HFFc6 (cell line): Measurements from ENCODE around the gene HIVEP3. TPM values are rescaled to one million over a fixed set of nuclear protein-coding genes. Genes with fewer than 3 reads are reported as not detected.

Experiments used
- DNase-seq: peaks from one replicate; pipeline ENCODE4 v3.0.0-alpha.2; 2018
- H3K27ac Mint-ChIP-seq: 2 replicates; pipeline ENCODE4 v1.8.0; 2020; ENCODE audit warnings: mild to moderate bottlenecking, mixed read lengths
- H3K27me3 Mint-ChIP-seq: 2 replicates; pipeline ENCODE4 v1.8.0; 2021; ENCODE audit warnings: mild to moderate bottlenecking, moderate library complexity, mixed read lengths; ENCODE audit not compliant: insufficient read depth
- H3K36me3 Mint-ChIP-seq: 2 replicates; pipeline ENCODE4 v1.8.0; 2021; ENCODE audit warnings: low read depth, mixed read lengths
- H3K4me1 Mint-ChIP-seq: 2 replicates; pipeline ENCODE4 v1.8.0; 2020; ENCODE audit warnings: low read depth, mixed read lengths
- H3K4me3 Mint-ChIP-seq: 2 replicates; pipeline ENCODE4 v1.8.0; 2020; ENCODE audit warnings: mild to moderate bottlenecking, moderate library complexity, mixed read lengths
- H3K9me3 Mint-ChIP-seq: 2 replicates; pipeline ENCODE4 v1.8.0; 2020; ENCODE audit warnings: mild to moderate bottlenecking, mixed read lengths
- CTCF ChIP-seq: fragments of 200-600 bp; sonication (generic); IDR thresholded peaks from 2 replicates; pipeline ENCODE4 v1.5.0; 2021; ENCODE audit warnings: antibody characterized with exemption, mild to moderate bottlenecking
- total RNA-seq, 6 experiments: library from RNA; stranded (reverse); fragmentation: NEBNext Ultra II Directional; extraction: Animal tissue kit (Norgen Biotek cat#: 25700); gene quantifications; 2 replicates in 1 of 6; 3 replicates in 5 of 6; pipeline ENCODE4 v1.2.3, GENCODE V29; 2021

HIVEP3 gene
- total RNA-seq, 6 experiments from 2014 or later: 7.0 to 9.7 (median 7.9) TPM

- Mint-ChIP-seq H3K4me1 (peaks cover 43% of the 10 kb centered on the region), H3K27me3 (peaks cover 1% of the 10 kb centered on the region; the same call in 1 of the 2 replicates), H3K9me3 (no peaks in the 10 kb centered on the region), H3K27ac (no peak overlapping the region), H3K36me3 (no peaks in the 10 kb centered on the region), H3K4me3 (no peak overlapping the region)
- no peak for TF ChIP-seq CTCF
- DNase-seq: no peak
Measured at GRCh38 chr1:41894101-41894807, 24.5 kb downstream of the HIVEP3 start.

GRCh38 chr1:41892301-41892781, 26.4 kb downstream of the HIVEP3 start:
- TF ChIP-seq CTCF: no peak
- Mint-ChIP-seq H3K36me3 (no peaks in the 10 kb centered on the region), H3K27ac (no peak overlapping the region), H3K4me3 (no peak overlapping the region), H3K27me3 (peaks cover under 1% of the 10 kb centered on the region; the same call in 1 of the 2 replicates), H3K4me1 (peaks cover 32% of the 10 kb centered on the region), H3K9me3 (no peaks in the 10 kb centered on the region)
- DNase-seq: no peak

- no peaks in the 10 kb centered on the region for H3K27me3 Mint-ChIP-seq
- H3K27ac Mint-ChIP-seq: no peak overlapping the region; the same call in 1 of the 2 replicates
- H3K4me3 Mint-ChIP-seq: no peak overlapping the region
- no peak for DNase-seq
- H3K36me3 Mint-ChIP-seq: no peaks in the 10 kb centered on the region
- peaks cover 31% of the 10 kb centered on the region for H3K4me1 Mint-ChIP-seq
- no peaks in the 10 kb centered on the region for H3K9me3 Mint-ChIP-seq
- no peak for TF ChIP-seq CTCF
Measured at GRCh38 chr1:41891199-41891896, 27.4 kb downstream of the HIVEP3 start.

GRCh38 chr1:41890825-41891198, 27.9 kb downstream of the HIVEP3 start:
- no peaks in the 10 kb centered on the region for H3K27me3 Mint-ChIP-seq
- no peaks in the 10 kb centered on the region for H3K36me3 Mint-ChIP-seq
- TF ChIP-seq CTCF: no peak
- H3K9me3 Mint-ChIP-seq: no peaks in the 10 kb centered on the region
- H3K4me3 Mint-ChIP-seq: no peak overlapping the region
- no peak for DNase-seq
- peaks cover 30% of the 10 kb centered on the region for H3K4me1 Mint-ChIP-seq
- H3K27ac Mint-ChIP-seq: no peak overlapping the region; the same call in 1 of the 2 replicates

GRCh38 chr1:41889506-41890414, 29.0 kb downstream of the HIVEP3 start:
- Mint-ChIP-seq H3K4me1 (peaks cover 20% of the 10 kb centered on the region; the same call in 1 of the 2 replicates), H3K9me3 (no peaks in the 10 kb centered on the region), H3K4me3 (no peak overlapping the region), H3K36me3 (no peaks in the 10 kb centered on the region), H3K27me3 (no peaks in the 10 kb centered on the region), H3K27ac (no peak overlapping the region)
- DNase-seq: no peak
- TF ChIP-seq CTCF: no peak
